ENCODE data around the gene PSMC3.
"Not testable (repeated sequence)": the region's sequence is repeated elsewhere in the genome, so short reads cannot be mapped to it uniquely, and the experiment has no call there.

Gene PSMC3

DNA sequence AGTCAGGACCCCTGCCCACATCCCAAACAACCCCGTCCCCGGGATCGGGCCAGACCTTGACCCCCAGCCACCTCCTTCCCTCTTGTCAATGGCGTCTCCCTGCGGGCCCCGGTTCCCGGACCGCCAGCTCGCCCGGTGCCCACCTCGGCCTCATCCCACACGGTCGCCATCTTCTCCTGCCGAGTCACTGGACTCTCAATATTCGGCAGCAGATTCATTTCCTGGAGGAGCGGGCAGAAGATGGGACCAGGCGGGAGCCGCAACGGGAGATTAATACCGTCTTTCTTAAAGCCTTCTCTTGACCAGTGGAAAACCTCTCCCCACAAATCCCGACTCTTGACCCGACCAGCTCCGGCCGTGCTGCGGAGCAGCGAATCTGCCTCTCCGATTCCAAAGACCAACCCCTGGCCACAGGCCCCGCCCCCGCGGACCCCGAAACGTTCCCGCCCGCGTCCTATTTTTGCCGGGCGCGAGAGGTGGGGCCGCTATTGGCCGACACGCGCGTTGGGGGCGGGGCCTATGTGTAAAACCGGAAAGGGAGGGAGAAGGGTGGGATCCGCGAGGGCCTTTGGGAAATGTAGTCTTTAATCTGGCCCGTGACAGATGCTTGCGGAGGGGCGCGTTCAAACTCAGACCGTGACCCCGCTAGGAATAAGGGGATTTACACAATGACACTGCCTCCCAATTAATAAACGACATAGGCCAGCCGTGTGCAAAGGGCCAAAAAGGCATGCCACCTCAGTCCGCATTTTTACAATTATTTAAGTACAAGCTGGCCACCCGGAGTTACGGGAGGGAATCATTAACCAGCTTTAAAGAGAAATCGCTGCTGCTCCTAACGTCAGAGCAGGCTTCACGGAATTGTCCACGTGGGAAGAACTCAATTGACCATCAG is at the start of gene PSMC3:
Gene PSMC3, minus strand, starts transcription at position 378 of the 895 bp plus-strand sequence. Its CDS starts 160 bp downstream, at position 218.
- peak; percentile 80 for DNase-seq

DNA sequence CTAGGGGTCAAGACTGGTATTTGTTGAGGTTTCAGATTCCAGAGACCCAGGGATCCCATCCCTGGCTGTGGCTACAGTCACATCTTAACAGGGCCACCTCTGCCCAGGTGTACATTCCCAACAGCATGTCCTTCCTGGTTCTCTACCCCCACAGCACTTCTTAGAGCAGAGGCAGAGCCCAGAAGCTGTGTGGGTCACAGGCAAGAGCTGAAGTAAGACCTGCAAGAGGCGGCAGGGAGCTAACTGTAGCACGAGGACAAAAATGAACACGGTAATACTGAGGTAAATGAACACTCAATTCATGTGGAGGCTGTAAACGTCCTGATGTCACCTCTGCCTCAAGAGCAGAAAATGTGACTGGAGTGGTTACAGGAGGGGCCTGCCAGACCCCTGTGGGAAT is 44.4 kb upstream of the PSMC3 start:
- DNase-seq, result no peak

DNA sequence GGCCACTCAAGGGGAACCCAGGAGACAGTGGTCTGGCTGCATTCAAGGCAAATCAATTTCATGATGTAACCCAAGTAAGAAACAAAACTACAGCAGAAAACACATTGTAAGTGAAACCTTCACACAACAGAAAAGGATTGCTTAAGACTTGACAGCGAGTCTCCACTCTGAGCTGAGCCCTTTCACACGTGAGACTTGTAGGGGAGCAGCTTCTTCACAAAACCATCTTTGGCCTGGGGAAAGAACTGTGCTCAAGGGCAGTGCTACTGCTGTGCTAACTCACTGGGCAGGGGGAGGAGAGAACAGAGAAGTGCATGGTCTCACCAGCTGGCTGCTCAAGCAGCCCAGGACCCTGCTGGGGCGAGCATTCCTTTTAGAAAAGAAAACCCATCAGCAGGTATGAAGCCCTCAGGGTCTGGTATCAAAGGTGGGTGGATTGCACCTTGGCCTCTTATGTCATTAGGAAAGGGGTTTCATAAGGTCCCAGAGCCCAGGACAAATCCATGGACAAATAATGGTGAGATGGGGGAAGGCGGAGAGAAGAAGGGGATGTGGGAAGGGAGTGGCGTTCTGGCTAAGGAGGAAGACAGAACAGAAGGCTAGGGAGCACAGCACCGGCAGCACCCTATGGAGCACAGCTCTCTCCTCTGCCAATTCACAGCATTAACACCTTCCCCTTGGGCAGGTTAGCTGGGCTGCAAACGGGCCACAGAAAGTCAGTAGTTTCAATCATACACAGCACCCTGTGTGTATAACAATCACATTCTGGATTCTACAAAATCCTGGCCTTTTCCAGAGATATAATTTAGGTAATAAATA is 43.3 kb upstream of the PSMC3 start:
- DNase-seq, result no peak

DNA sequence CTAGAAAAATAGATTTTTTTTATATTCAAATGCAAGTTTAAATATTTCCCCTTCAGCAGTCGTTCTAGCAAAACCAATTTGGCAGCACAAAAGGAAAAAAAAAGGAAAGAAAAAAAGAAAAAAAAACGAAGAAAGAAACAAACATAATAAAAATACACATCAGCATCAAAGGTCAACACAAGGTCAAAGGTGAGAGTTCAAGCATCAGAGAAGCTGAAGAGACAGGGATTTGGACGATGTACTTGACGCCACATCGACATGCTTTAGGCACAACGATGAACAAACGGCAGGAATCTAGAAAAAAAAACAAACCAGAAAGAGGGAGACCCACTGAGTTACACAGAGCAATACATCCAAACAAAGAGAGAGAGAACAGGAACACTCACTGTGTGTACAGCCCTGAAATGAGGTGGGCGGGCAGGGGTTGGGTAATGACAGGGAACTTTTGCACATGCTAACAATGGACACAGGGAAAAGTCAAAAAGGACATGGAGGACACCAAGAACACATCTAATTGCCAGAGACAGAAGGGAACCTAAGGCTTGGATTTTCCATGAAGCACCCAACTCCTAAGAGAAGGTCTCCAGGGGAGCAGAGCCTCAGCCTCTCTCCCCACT is 42.5 kb upstream of the PSMC3 start:
- DNase-seq, result no peak

DNA sequence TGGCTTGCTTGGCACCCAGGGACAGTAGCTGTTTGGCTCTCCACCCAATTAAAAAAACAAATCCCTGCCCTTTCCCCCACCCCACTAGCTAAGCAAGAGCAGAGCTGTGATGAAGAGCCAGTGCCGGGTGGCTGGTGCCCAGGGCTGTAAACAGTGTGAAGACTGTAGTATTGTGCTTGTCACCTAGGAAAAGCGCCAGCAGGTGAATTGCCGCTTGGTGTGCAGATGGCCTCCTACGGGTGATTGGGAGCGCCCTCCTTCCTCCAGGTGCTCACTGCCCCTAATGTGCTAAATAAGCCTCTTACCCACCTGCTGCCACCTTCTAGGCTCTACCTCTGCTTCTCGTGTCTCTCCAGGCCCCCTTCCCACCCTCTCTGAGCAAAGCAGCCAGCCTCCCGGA is 41.1 kb upstream of the PSMC3 start:
- peak; percentile 26 for DNase-seq

DNA sequence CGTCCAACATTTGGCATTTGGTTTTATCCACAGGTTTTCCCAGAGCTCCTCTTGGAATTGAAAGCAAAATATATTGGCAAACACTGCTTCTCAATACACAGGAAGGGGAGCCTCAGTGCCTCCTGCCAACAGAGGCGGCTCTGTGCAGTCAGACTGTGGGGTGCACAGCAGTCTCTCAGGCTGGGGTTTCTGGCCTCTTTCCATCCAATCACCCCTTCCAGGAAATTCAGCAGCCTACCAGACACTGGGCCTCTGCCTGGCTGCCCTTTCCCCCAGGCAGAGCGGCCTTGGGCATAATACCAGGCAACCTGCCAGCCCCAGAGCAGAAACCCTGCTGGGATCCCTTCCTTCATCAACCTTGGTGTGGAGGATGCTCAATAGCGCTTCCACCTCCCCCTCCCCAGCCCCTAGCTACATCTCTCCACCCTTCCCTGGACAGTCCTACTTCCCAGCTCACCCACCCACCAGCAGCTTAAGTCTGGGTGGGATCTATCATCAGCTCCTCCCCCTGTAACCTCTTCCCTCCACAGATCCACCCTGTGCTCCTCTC is 40.5 kb upstream of the PSMC3 start:
- DNase-seq, result no peak

DNA sequence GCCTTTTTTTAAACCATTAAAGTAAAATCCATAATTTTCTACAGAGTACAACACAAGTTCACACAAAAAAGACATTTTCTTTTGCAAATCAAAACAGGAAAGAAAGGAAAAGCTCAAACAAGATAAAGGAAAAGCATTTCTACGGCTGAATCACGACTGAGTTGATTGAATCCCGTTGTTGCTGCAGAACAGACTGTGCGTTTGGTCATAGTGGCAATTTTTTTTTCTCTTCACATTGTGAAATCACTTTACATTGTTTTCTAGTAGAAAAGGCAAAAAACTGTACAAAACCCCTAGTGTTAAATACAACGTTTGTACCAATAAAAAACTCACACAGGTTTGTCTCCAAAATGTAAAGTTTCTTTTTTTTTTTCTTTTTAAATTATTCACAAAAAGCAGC is 40.0 kb upstream of the PSMC3 start:
- no peak for DNase-seq

DNA sequence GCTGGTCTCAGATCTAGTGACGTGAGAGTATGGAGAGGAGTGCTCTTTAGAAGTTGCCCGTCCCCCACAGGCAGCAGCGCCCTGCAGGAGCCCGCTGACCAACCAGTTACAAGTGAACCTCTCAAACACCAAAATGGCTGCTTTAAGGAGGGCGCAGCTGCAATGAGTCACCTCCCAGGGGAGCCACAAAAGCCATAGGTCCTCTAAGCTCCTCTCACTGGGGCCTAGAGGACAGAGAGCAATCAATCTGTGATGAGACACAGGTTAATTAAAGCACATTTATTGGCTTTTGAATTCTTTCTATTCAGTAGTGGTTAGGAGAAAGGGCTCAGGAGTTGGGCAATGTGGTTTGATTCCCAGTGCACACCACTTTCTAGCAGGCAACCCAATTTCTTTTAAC is 38.2 kb upstream of the PSMC3 start:
- DNase-seq, result peak; percentile 27

DNA sequence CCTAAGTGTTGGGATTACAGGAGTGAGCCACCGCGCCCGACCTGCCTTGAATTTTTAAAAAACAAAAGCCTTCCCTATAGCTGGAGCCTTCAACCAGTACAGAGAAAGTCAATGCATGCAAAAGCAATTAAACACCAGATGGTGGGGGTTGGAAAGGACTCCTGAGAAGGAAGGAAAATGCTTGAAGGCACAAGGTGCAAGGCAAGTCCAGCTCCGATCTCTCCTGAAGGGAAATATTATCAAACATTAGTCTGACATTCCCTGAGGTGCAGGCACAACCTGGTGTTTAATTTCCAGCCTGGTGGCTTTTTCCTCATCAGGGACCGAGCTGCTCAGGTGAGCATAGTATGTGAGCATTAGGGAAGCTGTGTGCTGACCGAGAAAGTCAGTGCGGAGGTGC is 35.6 kb upstream of the PSMC3 start:
- no peak for DNase-seq

DNA sequence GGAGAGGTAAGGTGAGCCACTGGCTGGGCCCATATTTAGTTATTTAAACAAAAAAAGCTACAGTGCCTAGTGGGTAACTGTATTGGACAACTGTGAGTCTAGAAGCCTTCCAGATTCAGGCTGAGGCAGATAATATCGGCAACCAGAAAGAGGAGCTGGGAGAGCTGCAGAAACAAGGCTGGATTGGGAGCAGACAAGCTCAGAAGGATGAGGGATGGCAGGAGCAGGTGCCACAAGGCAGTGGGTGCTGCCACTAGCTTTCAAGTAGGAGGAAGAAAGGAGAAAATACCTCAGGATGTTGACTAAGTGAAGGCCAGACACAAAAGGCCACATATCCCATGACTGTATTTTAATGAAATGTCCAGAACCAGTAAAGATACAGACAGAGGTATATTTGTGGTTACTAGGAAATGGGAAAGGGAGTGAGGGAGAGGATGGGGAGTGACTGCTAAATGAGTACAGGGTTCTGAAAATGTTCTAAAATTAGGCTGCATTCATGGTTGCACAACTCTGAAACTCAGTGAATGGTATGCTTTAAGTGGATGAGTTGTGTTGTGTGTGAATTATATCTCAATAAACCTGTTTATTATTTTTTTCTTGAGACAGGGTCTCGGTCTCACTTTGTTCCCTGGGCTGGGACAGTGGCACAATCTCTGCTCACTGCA is 34.5 kb upstream of the PSMC3 start:
- no peak for DNase-seq

DNA sequence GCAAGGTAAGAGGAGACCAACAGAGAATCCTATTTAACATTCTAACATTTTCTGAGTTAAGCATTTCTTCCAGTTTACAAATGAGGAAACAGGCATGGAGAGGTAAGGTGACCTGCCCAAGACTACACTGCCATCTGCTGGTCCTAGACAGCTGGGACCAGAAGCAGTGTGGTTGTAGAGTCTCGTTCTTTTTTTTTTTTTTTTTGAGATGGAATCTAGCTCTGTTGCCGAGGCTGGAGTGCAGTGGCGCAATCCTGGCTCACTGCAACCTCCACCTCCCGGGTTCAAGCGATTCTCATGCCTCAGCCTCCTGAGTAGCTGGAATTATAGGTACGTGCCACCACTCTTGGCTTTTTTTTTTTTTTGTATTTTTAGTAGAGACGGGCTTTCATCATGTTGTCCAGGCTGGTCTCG is 28.0 kb upstream of the PSMC3 start:
- DNase-seq, result not testable (repeated sequence)

DNA sequence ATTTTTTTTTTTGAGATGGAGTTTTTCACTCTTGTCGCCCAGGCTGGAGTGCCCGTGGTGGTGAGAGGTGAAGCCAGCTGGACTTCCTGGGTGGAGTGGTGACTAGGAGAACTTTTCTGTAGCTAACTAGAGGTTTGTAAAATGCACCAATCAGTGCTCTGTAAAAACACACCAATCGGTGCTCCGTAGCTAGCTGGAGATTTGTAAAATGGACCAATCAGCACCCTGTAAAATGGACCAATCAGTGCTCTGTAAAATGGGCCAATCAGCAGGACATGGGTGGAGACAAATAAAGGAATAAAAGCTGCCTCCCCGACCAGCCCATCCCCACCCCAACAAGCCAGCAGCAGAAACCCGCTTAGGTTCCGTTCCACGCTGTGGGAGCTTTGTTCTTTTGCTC is 27.1 kb upstream of the PSMC3 start:
- no peak for DNase-seq

DNA sequence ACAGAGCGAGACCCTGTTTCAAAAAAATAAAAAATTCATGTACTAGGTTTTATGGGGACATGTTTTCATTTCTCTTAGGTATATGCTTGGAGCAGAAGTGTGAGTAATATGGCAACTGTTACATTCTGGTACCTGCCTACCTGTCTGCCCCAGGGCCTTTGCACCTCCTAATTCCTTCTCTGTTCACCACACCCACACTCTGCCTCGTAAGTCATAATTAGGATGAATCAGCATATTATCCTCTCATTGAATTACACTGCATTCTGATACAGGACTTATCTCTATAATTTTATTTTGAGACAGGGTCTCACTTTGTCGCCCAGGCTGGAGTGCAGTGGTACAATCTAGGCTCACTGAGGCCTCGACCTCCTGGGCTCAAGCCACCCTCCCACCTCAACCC is 25.8 kb upstream of the PSMC3 start:
- no peak for DNase-seq

DNA sequence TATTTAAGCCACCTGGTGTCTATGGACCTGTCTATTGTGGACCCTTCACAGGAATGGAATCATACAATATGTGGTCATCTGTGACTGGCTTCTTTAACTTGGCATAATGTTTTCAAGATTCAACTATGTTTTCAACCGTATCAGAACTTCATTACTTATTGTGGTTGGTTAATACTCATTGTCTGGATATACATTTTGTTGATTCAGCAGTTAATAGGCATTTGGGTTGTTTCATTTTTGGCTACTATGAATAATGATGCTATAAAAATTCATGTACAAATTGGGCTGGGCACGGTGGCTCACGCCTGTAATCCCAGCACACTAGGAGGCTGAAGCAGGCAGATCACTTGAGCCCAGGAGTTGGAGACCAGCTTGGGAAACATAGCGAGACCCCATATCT is 25.2 kb upstream of the PSMC3 start:
- DNase-seq, result no peak

DNA sequence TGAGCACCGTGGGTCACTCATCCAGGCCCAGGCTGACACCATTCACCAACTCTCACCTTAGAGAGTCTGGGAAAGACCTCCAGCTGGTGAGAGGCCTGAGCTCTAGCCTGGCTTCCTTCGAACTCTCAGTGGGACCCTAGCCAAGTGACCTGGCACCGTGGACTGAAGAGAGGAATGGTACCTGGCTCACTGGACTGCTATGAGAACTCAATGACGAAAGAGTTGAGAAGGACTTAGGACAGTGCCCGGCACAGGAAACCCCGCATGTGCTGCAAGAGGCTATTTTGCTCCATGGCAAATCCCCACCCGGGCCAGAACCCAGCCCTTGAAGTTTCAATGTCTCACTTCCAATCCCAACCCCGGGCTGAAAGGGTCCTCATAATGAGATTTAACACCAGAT is 23.3 kb upstream of the PSMC3 start:
- DNase-seq, result no peak

DNA sequence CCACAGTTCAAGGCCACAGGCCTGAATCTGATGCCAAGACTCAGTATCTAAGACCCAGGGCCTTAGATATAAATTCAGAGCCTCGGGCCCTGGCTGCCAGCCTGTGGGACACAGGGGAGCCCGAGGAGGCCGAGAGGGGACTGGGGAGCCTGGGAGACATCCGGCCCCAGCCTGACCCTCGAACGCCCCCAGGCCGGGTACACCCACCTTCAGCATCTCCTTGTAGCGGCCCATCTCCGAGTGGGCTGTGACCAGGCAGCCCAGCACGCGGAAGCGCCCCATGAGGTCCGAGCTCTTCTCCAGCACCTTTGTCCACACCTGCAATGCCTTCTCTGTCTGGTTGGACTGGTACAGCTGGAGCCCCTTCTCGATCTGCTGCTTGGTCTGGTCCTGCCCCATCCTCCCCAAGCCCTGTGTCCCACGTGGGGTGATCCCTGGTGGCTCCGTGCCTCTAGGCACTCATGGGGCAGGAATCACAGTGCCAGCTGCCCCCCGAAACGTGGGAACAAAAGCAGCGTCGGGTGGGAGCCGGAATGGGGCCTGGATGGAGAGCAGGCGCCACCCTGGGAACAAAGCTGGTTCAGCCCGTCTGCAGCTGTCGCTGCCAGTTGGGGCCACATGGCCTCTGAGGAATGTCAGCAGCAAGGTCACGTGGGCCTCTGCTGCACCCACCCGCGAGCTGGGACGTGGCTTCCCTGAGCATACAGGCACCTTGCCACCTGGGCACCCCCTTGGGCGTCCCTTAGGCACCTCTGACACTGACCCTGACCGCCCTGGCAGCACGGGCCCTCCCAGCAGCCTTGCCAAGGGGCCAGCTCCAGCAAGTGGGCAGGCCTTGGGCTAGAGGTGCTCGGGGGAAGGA is 22.6 kb upstream of the PSMC3 start, which contains the start of gene RAPSN:
Gene RAPSN, minus strand, starts transcription at position 571 of the 862 bp plus-strand sequence. Its CDS starts 172 bp downstream, at position 399.
- DNase-seq, result no peak

DNA sequence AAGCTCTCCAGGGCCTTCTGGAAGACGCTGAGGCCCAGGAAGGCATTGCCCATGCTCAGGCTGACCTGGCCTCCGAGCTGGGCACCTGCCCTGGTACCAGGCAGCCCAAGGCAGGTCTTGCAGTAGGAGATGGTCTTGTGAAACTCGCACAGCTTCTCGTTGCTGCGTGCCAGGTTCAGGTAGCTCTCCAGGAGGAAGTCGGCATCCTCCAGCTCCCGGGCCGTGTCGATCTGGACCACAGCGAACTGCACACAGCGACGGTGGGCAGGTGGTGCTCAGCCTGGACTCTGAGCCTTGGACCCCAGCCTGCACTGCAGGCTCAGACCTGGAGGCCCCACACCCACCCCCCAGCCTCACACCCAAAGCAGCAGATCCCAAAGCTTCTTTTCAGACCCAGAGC is 21.7 kb upstream of the PSMC3 start:
- no peak for DNase-seq

DNA sequence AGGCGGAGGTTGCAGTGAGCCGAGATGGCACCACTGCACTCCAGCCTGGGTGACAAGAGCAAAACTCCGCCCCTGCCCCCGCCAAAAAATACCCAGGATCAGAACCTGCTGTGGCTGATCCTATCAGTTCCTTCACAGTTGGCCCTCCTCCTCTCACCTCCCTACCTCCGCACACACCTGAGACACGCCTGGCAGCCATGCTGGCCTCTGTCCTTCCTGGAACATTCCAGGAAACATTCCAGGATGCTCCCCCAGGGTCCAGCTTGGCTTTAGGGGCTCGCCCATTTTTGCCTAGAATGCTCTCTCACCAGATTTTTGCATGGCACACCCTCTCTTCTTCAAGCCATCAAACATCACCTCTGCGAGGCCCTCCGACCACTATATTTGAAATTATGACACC is 20.6 kb upstream of the PSMC3 start:
- DNase-seq, result no peak

DNA sequence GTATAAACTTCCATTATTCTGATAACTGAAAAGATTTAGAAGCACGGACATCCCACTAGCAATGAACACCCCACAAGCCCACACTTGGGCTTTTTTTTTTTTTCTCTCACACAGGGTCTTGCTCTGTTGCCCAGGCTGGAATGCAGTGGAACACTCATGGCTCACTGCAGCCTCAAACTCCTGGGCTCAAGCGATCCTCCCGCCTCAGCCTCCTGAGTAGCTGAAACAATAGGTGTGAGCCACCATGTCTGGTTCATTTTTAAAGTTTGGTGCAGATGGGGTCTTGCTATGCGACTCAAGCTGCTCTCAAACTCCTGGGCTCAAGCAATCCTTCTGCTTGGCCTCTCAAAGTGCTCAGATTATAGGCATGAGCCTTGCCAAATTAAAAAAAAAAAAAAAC is 19.6 kb upstream of the PSMC3 start:
- DNase-seq, result no peak

DNA sequence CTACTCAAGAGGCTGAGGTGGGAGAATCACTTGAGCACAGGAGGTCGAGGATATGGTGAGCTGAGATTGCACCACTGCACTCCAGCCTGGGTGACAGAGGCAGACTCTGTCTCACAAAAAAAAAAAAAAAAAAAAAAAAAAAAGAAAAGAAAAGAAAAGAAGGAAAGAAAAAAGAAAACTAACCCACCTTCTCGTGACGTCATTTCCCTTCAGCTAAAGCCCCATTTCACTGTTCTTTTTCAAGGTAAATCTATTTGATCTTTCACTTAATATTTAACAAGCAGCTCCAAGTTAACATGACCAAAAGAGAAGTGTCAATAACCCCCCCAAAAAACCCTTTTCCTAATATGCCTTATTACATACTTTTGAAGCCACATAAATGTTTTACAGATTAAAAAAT is 17.6 kb upstream of the PSMC3 start:
- no peak for DNase-seq

DNA sequence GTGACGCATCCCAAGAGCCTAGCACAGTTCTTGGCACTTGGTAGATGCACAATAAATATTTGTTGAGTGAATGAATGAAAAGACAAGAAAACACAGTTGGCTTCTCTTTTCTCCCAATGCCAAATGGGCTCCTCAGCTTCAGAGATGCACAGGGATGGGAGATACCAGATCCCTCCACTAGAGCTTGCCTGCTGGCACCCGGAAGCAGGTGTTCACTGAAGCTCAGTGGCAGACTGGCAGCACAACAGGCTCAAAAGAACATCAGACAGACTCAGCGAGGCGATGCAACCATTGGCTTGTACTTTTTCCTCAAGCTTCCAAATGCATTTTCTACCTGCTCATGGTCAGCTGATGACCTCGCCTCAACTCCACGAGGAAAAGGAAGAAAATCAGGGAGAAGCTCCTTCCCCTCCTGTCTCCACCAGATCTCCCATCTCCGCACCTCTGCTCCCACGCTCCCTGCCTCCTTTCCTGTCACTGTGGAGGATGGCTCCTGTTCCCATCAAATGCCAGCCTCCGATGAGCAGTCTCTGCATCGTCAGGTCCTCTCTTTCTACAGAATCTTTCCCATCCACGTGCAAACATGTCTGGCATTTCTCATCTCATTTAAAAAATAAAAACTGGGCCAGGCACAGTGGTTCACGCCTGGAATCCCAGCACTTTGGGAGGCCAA is 16.9 kb upstream of the PSMC3 start:
- DNase-seq, result no peak

All from NCI-H510A (cell line).